ENCODE results near the gene GARNL3. TPM values are rescaled to one million over a fixed set of nuclear protein-coding genes. Genes with fewer than 3 reads are reported as not detected.

The GARNL3 gene
- total and polyA plus RNA-seq, 2 experiments from 2014 or later: 24.8 to 34.2 TPM

DNA sequence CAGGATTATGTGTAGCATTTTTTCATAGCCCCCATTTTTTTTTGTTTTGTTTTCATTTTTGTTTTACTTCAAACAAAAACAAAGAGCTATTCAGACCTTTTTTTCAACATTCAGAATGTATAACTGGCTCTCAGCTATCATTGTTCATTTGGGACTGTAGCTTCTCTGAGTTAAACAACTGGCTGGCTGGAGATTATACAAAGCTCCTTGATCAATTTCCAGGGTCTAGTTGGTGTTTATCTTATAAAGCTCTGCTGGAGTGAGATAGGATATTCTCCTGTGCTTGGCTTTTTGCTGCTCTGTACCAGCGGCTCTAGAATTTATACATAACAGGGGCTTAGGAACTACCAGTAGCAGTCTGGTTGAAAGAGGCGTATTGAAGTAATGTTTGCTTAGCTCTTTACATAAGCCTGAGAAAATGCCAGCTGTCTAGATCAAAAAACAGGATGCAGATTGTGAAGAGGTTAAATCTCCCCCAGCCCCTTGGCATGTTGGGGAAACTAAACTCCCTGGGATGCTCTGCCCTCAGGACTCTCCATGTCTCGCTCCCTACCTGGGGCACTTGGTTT, 15.2 kb downstream of the GARNL3 start:
- no peak overlapping the region for H3K4me3 ChIP-seq
- H3K36me3 ChIP-seq: no peaks in the 10 kb centered on the region
- peaks cover 9% of the 10 kb centered on the region for H3K4me1 ChIP-seq (ENCODE audit: low read depth)
- H3K9me3 ChIP-seq (ENCODE audit: low read depth): no peaks in the 10 kb centered on the region
- no peak for TF ChIP-seq CTCF (IDR thresholded peaks at IDR 0.05; ENCODE audit: low read depth, low read length)
- H3K27me3 ChIP-seq: no peaks in the 10 kb centered on the region
- DNase-seq (ENCODE audit: low read depth in 1 of 2, low spot score in 1 of 2): no peak
- no peak overlapping the region for H3K27ac ChIP-seq

GRCh38 chr9:127280880-127281660, 16.5 kb downstream of the GARNL3 start:
- peaks cover 11% of the 10 kb centered on the region for H3K4me1 ChIP-seq (ENCODE audit: low read depth)
- no peak for TF ChIP-seq CTCF (IDR thresholded peaks at IDR 0.05; ENCODE audit: low read depth, low read length)
- H3K27me3 ChIP-seq: no peaks in the 10 kb centered on the region
- no peak overlapping the region for H3K4me3 ChIP-seq
- no peaks in the 10 kb centered on the region for H3K36me3 ChIP-seq
- no peak for DNase-seq (ENCODE audit: low read depth in 1 of 2, low spot score in 1 of 2)
- H3K9me3 ChIP-seq (ENCODE audit: low read depth): no peaks in the 10 kb centered on the region
- H3K27ac ChIP-seq: peak overlapping the region; percentile 59

DNA sequence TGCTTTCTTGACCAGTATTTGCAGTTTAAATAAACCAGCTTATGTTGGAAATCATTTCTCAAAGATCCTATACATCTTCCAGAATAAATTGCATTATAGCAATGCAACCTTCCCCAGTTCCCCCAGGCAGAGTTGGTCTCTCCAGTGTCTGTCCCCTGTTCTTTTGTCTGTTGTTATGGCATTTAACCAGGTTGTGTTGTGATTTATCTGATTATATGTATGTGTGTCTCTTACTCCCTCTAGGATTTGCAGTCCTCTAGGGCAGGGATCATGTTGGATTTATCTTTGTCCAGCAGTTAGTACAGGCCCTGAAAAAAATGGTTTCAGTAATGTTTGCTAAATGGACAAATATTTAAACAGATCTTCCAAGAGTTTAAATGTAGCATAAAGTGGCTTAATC, 17.3 kb downstream of the GARNL3 start:
- no peaks in the 10 kb centered on the region for H3K9me3 ChIP-seq (ENCODE audit: low read depth)
- no peak for DNase-seq (ENCODE audit: low read depth in 1 of 2, low spot score in 1 of 2)
- no peak overlapping the region for H3K4me3 ChIP-seq
- H3K27ac ChIP-seq: peak overlapping the region; percentile 8
- peaks cover 13% of the 10 kb centered on the region for H3K4me1 ChIP-seq (ENCODE audit: low read depth)
- no peak for TF ChIP-seq CTCF (IDR thresholded peaks at IDR 0.05; ENCODE audit: low read depth, low read length)
- no peaks in the 10 kb centered on the region for H3K27me3 ChIP-seq
- no peaks in the 10 kb centered on the region for H3K36me3 ChIP-seq

GRCh38 chr9:127282611-127283010, 18.0 kb downstream of the GARNL3 start:
- no peak overlapping the region for H3K27ac ChIP-seq
- H3K9me3 ChIP-seq (ENCODE audit: low read depth): no peaks in the 10 kb centered on the region
- TF ChIP-seq CTCF (IDR thresholded peaks at IDR 0.05; ENCODE audit: low read depth, low read length): no peak
- H3K36me3 ChIP-seq: no peaks in the 10 kb centered on the region
- H3K4me3 ChIP-seq: no peak overlapping the region
- peaks cover 13% of the 10 kb centered on the region for H3K4me1 ChIP-seq (ENCODE audit: low read depth)
- DNase-seq (ENCODE audit: low read depth in 1 of 2, low spot score in 1 of 2): no peak
- H3K27me3 ChIP-seq: no peaks in the 10 kb centered on the region

DNA sequence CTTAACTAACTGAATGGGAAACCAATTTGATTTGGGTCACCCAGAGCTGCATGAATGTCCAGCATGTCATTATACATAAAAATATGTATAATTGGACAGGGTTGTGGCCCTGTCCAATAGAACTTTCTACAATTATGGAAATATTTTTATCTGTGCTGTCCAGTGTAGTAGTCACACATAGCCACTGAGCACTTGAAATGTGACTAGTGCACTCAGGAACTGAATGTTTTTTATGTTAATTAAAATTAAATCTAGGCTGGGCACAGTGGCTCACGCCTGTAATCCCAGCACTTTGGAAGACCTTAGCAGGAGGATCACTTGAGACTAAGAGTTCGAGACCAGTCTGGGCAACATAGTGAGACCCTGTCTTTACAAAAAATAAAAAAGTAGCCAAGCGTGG, 18.6 kb downstream of the GARNL3 start:
- Histone ChIP-seq H3K36me3 (no peaks in the 10 kb centered on the region), H3K4me1 (ENCODE audit: low read depth) (peaks cover 13% of the 10 kb centered on the region), H3K4me3 (no peak overlapping the region), H3K27ac (no peak overlapping the region), H3K9me3 (ENCODE audit: low read depth) (no peaks in the 10 kb centered on the region), H3K27me3 (no peaks in the 10 kb centered on the region)
- DNase-seq (ENCODE audit: low read depth in 1 of 2, low spot score in 1 of 2): no peak
- TF ChIP-seq CTCF (IDR thresholded peaks at IDR 0.05; ENCODE audit: low read depth, low read length): no peak

Data from cardiac muscle cell (in vitro differentiated cells and primary cell).